Measurements from ENCODE around the gene TET2. TPM values are rescaled to one million over a fixed set of nuclear protein-coding genes. Genes with fewer than 3 reads are reported as not detected.

TET2 gene
- total RNA-seq, 2 donors from 2014 or later = 12.0 to 15.5 TPM

- Mint-ChIP-seq H3K27me3 (ENCODE audit: insufficient read depth) (peaks cover 92% of the 10 kb centered on the region), H3K9me3 (no peaks in the 10 kb centered on the region), H3K4me1 (peaks cover 23% of the 10 kb centered on the region), H3K4me3 (no peak overlapping the region), H3K36me3 (ENCODE audit: low read depth) (no peaks in the 10 kb centered on the region), H3K27ac (no peak overlapping the region)
- DNase-seq = peak; percentile 42
- no peaks in the 10 kb centered on the region for H3K36me3 ChIP-seq (ENCODE audit: control insufficient read depth, insufficient read depth, low read length)
- TF ChIP-seq, protein P1, sequence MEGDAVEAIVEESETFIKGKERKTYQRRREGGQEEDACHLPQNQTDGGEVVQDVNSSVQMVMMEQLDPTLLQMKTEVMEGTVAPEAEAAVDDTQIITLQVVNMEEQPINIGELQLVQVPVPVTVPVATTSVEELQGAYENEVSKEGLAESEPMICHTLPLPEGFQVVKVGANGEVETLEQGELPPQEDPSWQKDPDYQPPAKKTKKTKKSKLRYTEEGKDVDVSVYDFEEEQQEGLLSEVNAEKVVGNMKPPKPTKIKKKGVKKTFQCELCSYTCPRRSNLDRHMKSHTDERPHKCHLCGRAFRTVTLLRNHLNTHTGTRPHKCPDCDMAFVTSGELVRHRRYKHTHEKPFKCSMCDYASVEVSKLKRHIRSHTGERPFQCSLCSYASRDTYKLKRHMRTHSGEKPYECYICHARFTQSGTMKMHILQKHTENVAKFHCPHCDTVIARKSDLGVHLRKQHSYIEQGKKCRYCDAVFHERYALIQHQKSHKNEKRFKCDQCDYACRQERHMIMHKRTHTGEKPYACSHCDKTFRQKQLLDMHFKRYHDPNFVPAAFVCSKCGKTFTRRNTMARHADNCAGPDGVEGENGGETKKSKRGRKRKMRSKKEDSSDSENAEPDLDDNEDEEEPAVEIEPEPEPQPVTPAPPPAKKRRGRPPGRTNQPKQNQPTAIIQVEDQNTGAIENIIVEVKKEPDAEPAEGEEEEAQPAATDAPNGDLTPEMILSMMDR (conservative IDR thresholded peaks at IDR 0.05) = no peak
- peaks cover 6% of the 10 kb centered on the region for H3K4me1 ChIP-seq (ENCODE audit: control insufficient read depth, insufficient read depth, low read length)
- peaks cover 51% of the 10 kb centered on the region for H3K27me3 ChIP-seq (ENCODE audit: control insufficient read depth, insufficient read depth, low read length, poor library complexity, severe bottlenecking)
- no peaks in the 10 kb centered on the region for H3K9me3 ChIP-seq (ENCODE audit: control insufficient read depth, low read length)
- H3K9ac ChIP-seq (ENCODE audit: extremely low read depth, low read length, poor library complexity, severe bottlenecking) = no peak overlapping the region
- 0% methylated on average over 1 of the region's 1 CpG; no CpG with 5 or more reads in 1 of the 2 experiments for WGBS, 2 experiments (ENCODE audit: insufficient coverage in 1 of 2, insufficient read length in 1 of 2)
- H3K27ac ChIP-seq (ENCODE audit: low read depth, low read length) = no peak overlapping the region
- no peak overlapping the region for H3K4me3 ChIP-seq (ENCODE audit: low read length)
These were observed 15.6 kb downstream of the TET2 start for GRCh38 chr4:105162123-105162796.

- no peak for DNase-seq
These were observed 17.9 kb downstream of the TET2 start for GRCh38 chr4:105164548-105164947.

DNA sequence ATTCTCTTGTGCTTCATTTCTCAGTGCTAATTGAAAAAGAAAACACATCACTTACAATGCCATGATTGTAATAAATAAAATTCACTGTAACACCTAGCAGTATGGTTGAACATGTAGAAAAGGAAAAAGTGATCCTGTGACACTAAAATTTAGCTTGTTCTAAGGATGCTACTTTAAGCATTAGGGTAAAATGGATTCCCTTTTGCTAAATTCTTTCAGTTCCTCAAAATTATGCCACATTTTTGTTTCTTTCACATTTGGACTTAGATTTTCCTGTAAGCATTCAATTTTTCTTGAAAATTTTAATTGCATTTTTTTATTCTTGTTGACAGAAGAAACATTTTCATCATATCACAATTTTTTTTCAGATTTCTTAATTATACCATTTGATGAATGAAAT, 19.4 kb downstream of the TET2 start:
- no peak overlapping the region for H3K27ac ChIP-seq (ENCODE audit: low read depth, low read length)
- H3K36me3 ChIP-seq (ENCODE audit: control insufficient read depth, insufficient read depth, low read length) = no peaks in the 10 kb centered on the region
- Mint-ChIP-seq H3K9me3 (no peaks in the 10 kb centered on the region), H3K4me3 (no peak overlapping the region), H3K27me3 (ENCODE audit: insufficient read depth) (peaks cover 74% of the 10 kb centered on the region), H3K27ac (no peak overlapping the region), H3K4me1 (peaks cover 29% of the 10 kb centered on the region), H3K36me3 (ENCODE audit: low read depth) (no peaks in the 10 kb centered on the region)
- no peak overlapping the region for H3K4me3 ChIP-seq (ENCODE audit: low read length)
- no peaks in the 10 kb centered on the region for H3K9me3 ChIP-seq (ENCODE audit: control insufficient read depth, low read length)
- no peak for DNase-seq
- peaks cover 6% of the 10 kb centered on the region for H3K4me1 ChIP-seq (ENCODE audit: control insufficient read depth, insufficient read depth, low read length)
- H3K9ac ChIP-seq (ENCODE audit: extremely low read depth, low read length, poor library complexity, severe bottlenecking) = no peak overlapping the region
- TF ChIP-seq, protein P1 (conservative IDR thresholded peaks at IDR 0.05) = no peak
- H3K27me3 ChIP-seq (ENCODE audit: control insufficient read depth, insufficient read depth, low read length, poor library complexity, severe bottlenecking) = peaks cover 13% of the 10 kb centered on the region

More at GRCh38 chr4:105164548-105164947, 17.9 kb downstream of the TET2 start:
- 91% methylated on average over 1 of the region's 1 CpG; no CpG with 5 or more reads in 1 of the 2 experiments for WGBS, 2 experiments (ENCODE audit: insufficient coverage in 1 of 2, insufficient read length in 1 of 2)
- Histone ChIP-seq H3K9ac (ENCODE audit: extremely low read depth, low read length, poor library complexity, severe bottlenecking) (no peak overlapping the region), H3K9me3 (ENCODE audit: control insufficient read depth, low read length) (no peaks in the 10 kb centered on the region), H3K4me1 (ENCODE audit: control insufficient read depth, insufficient read depth, low read length) (peaks cover 6% of the 10 kb centered on the region), H3K27ac (ENCODE audit: low read depth, low read length) (no peak overlapping the region), H3K4me3 (ENCODE audit: low read length) (no peak overlapping the region), H3K27me3 (ENCODE audit: control insufficient read depth, insufficient read depth, low read length, poor library complexity, severe bottlenecking) (peaks cover 28% of the 10 kb centered on the region), H3K36me3 (ENCODE audit: control insufficient read depth, insufficient read depth, low read length) (no peaks in the 10 kb centered on the region)
- Mint-ChIP-seq H3K4me3 (no peak overlapping the region), H3K9me3 (no peaks in the 10 kb centered on the region), H3K27me3 (ENCODE audit: insufficient read depth) (peaks cover 84% of the 10 kb centered on the region), H3K27ac (no peak overlapping the region), H3K4me1 (peaks cover 23% of the 10 kb centered on the region), H3K36me3 (ENCODE audit: low read depth) (no peaks in the 10 kb centered on the region)
- TF ChIP-seq, protein P1 (conservative IDR thresholded peaks at IDR 0.05) = no peak

Data from endodermal cell (in vitro differentiated cells).